Erythroblast (primary cell): ENCODE data around the gene NLRX1.

Experiments used
- GATA1 ChIP-seq: IDR thresholded peaks from 2 replicates; pipeline ENCODE4 v1.6.1; 2011; ENCODE audit warnings: low read depth, mild to moderate bottlenecking, control low read depth, low read length, moderate library complexity
- POLR2A ChIP-seq: IDR thresholded peaks from 2 replicates; pipeline ENCODE4 v1.6.1; 2011; ENCODE audit warnings: mild to moderate bottlenecking, low read length

GRCh38 chr11:119185981-119186634 is 17.6 kb downstream of the NLRX1 start:
- TF ChIP-seq POLR2A, result no peak
- no peak for TF ChIP-seq GATA1
